ENCODE data around the gene ARHGAP32.

- TF ChIP-seq CTCF (IDR thresholded peaks at IDR 0.05; ENCODE audit: poor library complexity, severe bottlenecking) (no peak), EP300 (conservative IDR thresholded peaks at IDR 0.05; ENCODE audit: poor library complexity, severe bottlenecking) (no peak), EZH2 (IDR thresholded peaks at IDR 0.05; ENCODE audit: borderline replicate concordance, insufficient read depth, low read length, poor library complexity, severe bottlenecking) (no peak), TAF1 (IDR thresholded peaks at IDR 0.05; ENCODE audit: low read depth) (no peak), REST (IDR thresholded peaks at IDR 0.05; ENCODE audit: borderline replicate concordance) (no peak), POLR2AphosphoS5 (IDR thresholded peaks at IDR 0.05) (no peak), MXI1 (conservative IDR thresholded peaks at IDR 0.05; ENCODE audit: poor library complexity, severe bottlenecking) (no peak), SMC3 (conservative IDR thresholded peaks at IDR 0.05; ENCODE audit: poor library complexity) (no peak), RAD21 (conservative IDR thresholded peaks at IDR 0.05) (no peak)
Observed at GRCh38 chr11:129237456-129237855, 45.3 kb upstream of the ARHGAP32 start.
